IMR-90 (cell line): ENCODE data around the gene ELP6. TPM values are rescaled to one million over a fixed set of nuclear protein-coding genes. Genes with fewer than 3 reads are reported as not detected.

Experiments
- ATAC-seq: fragments of 200-7000 bp; cut with Tn5 transposase; 2 replicates; pipeline ENCODE4 v1.9.1; 2020; ENCODE audit warnings: low read depth, mild to moderate bottlenecking, moderate library complexity
- BruUV-seq: library from RNA; stranded (reverse); fragments of 400-500 nt; replicated peaks from 2 replicates; lab custom pipeline; 2021; lab: Mats Ljungman, UMichigan
- CTCF ChIA-PET: fragments of 300-600 bp; formaldehyde crosslinking; extraction: SDS; loops from one replicate; lab custom pipeline; 2021; ENCODE audit warnings: antibody characterized with exemption; lab: Yijun Ruan, JAX
- POLR2A ChIA-PET: fragments of 300-600 bp; sonication (Branson Sonifier 250); formaldehyde crosslinking; loops from one replicate; lab custom pipeline; 2022; ENCODE audit warnings: antibody characterized with exemption; ENCODE audit not compliant: unreplicated experiment; lab: Charles Lee
- DNase-seq: peaks from one replicate; pipeline ENCODE4 v3.0.0; 2013
- H2AFZ ChIP-seq: replicated peaks from 2 replicates; pipeline ENCODE3; 2013; ENCODE audit warnings: low read length, mild to moderate bottlenecking; ENCODE audit not compliant: poor library complexity
- H2AK5ac ChIP-seq: 2 replicates; pipeline ENCODE4 v1.6.1; 2013; ENCODE audit warnings: low read depth, low read length, inconsistent platforms
- H2AK9ac ChIP-seq: replicated peaks from 2 replicates; pipeline ENCODE3; 2013; ENCODE audit warnings: mild to moderate bottlenecking, low read depth, low read length, moderate library complexity; ENCODE audit not compliant: poor library complexity
- H2BK120ac ChIP-seq: 2 replicates; pipeline ENCODE4 v1.6.1; 2013; ENCODE audit warnings: low read depth, low read length, inconsistent platforms
- H2BK15ac ChIP-seq: 3 replicates; pipeline ENCODE4 v1.6.1; 2013; ENCODE audit warnings: low read depth, low read length, inconsistent platforms
- H2BK20ac ChIP-seq: 2 replicates; pipeline ENCODE4 v1.6.1; 2013; ENCODE audit warnings: low read depth, mild to moderate bottlenecking, inconsistent platforms, low read length, moderate library complexity
- H2BK5ac ChIP-seq: 2 replicates; pipeline ENCODE4 v1.6.1; 2013; ENCODE audit warnings: mild to moderate bottlenecking, low read depth, low read length, inconsistent platforms; ENCODE audit not compliant: poor library complexity, severe bottlenecking
- H3K14ac ChIP-seq: replicated peaks from 2 replicates; pipeline ENCODE4 v1.6.1; 2013; ENCODE audit warnings: low read depth, low read length, inconsistent platforms
- H3K18ac ChIP-seq: 2 replicates; pipeline ENCODE4 v1.6.1; 2013; ENCODE audit warnings: low read depth, low read length, control low read depth
- H3K23ac ChIP-seq: 2 replicates; pipeline ENCODE4 v1.6.1; 2013; ENCODE audit warnings: low read depth, low read length, inconsistent platforms
- H3K27ac ChIP-seq: 2 replicates; pipeline ENCODE4 v1.5.1; 2013; ENCODE audit warnings: mild to moderate bottlenecking, control low read depth, low read length; ENCODE audit not compliant: insufficient read depth
- H3K27me3 ChIP-seq: 2 replicates; pipeline ENCODE4 v1.6.1; 2013; ENCODE audit warnings: low read length; ENCODE audit not compliant: control insufficient read depth, insufficient read depth
- H3K36me3 ChIP-seq: 2 replicates; pipeline ENCODE4 v1.6.1; 2013; ENCODE audit warnings: low read length, mixed read lengths; ENCODE audit not compliant: control insufficient read depth, insufficient read depth
- H3K4ac ChIP-seq: 2 replicates; pipeline ENCODE4 v1.6.1; 2013; ENCODE audit warnings: low read depth, low read length, inconsistent platforms
- H3K4me1 ChIP-seq: 2 replicates; pipeline ENCODE4 v1.6.1; 2013; ENCODE audit warnings: low read length, mixed read lengths; ENCODE audit not compliant: control insufficient read depth, insufficient read depth
- H3K4me2 ChIP-seq: 2 replicates; pipeline ENCODE4 v1.6.1; 2013; ENCODE audit warnings: low read depth, mild to moderate bottlenecking, control low read depth, low read length, moderate library complexity
- H3K4me3 ChIP-seq: 2 replicates; pipeline ENCODE4 v1.5.1; 2013; ENCODE audit warnings: low read depth, mild to moderate bottlenecking, control low read depth, low read length, moderate library complexity; ENCODE audit not compliant: insufficient read depth
- H3K56ac ChIP-seq: 2 replicates; pipeline ENCODE4 v1.6.1; 2013; ENCODE audit warnings: low read length, inconsistent platforms; ENCODE audit not compliant: insufficient read depth; ENCODE audit errors: extremely low read depth
- H3K79me1 ChIP-seq, 2 experiments: 2 replicates each; pipeline ENCODE4 v1.6.1; 2013; ENCODE audit warnings: low read length in 2 of 2, inconsistent platforms in 1 of 2, low read depth in 1 of 2
- H3K9ac ChIP-seq: 2 replicates; pipeline ENCODE4 v1.6.1; 2013; ENCODE audit warnings: low read depth, low read length, control low read depth
- H3K9me1 ChIP-seq: 2 replicates; pipeline ENCODE4 v1.6.1; 2013; ENCODE audit warnings: low read length, inconsistent platforms; ENCODE audit not compliant: insufficient read depth
- H3K9me3 ChIP-seq: 2 replicates; pipeline ENCODE4 v1.6.1; 2013; ENCODE audit warnings: low read length; ENCODE audit not compliant: control insufficient read depth, insufficient read depth
- H4K20me1 ChIP-seq: 2 replicates; pipeline ENCODE4 v1.6.1; 2013; ENCODE audit warnings: low read length, inconsistent platforms; ENCODE audit not compliant: insufficient read depth
- H4K5ac ChIP-seq: 2 replicates; pipeline ENCODE4 v1.6.1; 2013; ENCODE audit warnings: mild to moderate bottlenecking, low read depth, low read length, control low read depth
- H4K8ac ChIP-seq, 2 experiments: 2 replicates each; pipeline ENCODE4 v1.6.1; 2013; ENCODE audit warnings: low read depth in 2 of 2, low read length in 2 of 2, control low read depth in 1 of 2, inconsistent platforms in 1 of 2
- H4K91ac ChIP-seq: 2 replicates; pipeline ENCODE4 v1.6.1; 2013; ENCODE audit warnings: low read depth, low read length, inconsistent platforms; ENCODE audit not compliant: insufficient read depth
- BHLHE40 ChIP-seq: fragments of 150-350 bp; IDR thresholded peaks from 2 replicates; pipeline ENCODE4 v1.6.1; 2016; ENCODE audit warnings: mild to moderate bottlenecking, low read depth, low read length
- CEBPB ChIP-seq: IDR thresholded peaks from 2 replicates; pipeline ENCODE4 v1.6.1; 2012; ENCODE audit warnings: low read depth, low read length, improper control_type of control experiment
- CHD1 ChIP-seq: IDR thresholded peaks from 2 replicates; pipeline ENCODE4 v1.6.1; 2012; ENCODE audit warnings: low read depth, low read length, improper control_type of control experiment
- FOS ChIP-seq: fragments of 150-350 bp; IDR thresholded peaks from 2 replicates; pipeline ENCODE4 v1.6.1; 2016; ENCODE audit warnings: low read depth, low read length
- MAFK ChIP-seq: IDR thresholded peaks from 2 replicates; pipeline ENCODE4 v1.6.1; 2012; ENCODE audit warnings: low read depth, low read length, improper control_type of control experiment
- MAZ ChIP-seq: IDR thresholded peaks from 2 replicates; pipeline ENCODE4 v1.6.1; 2012; ENCODE audit warnings: low read depth, mild to moderate bottlenecking, low read length, improper control_type of control experiment, moderate library complexity, borderline replicate concordance
- MXI1 ChIP-seq: IDR thresholded peaks from 2 replicates; pipeline ENCODE4 v1.6.1; 2012; ENCODE audit warnings: low read depth, mild to moderate bottlenecking, low read length, moderate library complexity, borderline replicate concordance
- NFE2L2 ChIP-seq: fragments of 150-350 bp; IDR thresholded peaks from 2 replicates; pipeline ENCODE4 v1.6.1; 2016; ENCODE audit warnings: low read depth, mild to moderate bottlenecking, low read length
- POLR2A ChIP-seq: IDR thresholded peaks from 2 replicates; pipeline ENCODE4 v1.6.1; 2012; ENCODE audit warnings: mild to moderate bottlenecking, low read depth, low read length
- RAD21 ChIP-seq: IDR thresholded peaks from 2 replicates; pipeline ENCODE4 v1.6.1; 2012; ENCODE audit warnings: low read length, improper control_type of control experiment
- RCOR1 ChIP-seq: IDR thresholded peaks from 2 replicates; pipeline ENCODE4 v1.6.1; 2012; ENCODE audit warnings: mild to moderate bottlenecking, low read length, improper control_type of control experiment; ENCODE audit not compliant: insufficient replicate concordance
- RFX5 ChIP-seq: IDR thresholded peaks from 2 replicates; pipeline ENCODE4 v1.8.0; 2012; ENCODE audit warnings: low read depth, mild to moderate bottlenecking, low read length, moderate library complexity
- SMC3 ChIP-seq: fragments of 150-350 bp; IDR thresholded peaks from 2 replicates; pipeline ENCODE4 v1.6.1; 2016; ENCODE audit warnings: low read depth, mild to moderate bottlenecking, antibody characterized with exemption, low read length, moderate library complexity
- USF2 ChIP-seq: fragments of 150-350 bp; IDR thresholded peaks from 2 replicates; pipeline ENCODE4 v1.6.1; 2017; ENCODE audit warnings: mild to moderate bottlenecking, antibody characterized with exemption, low read length, low read depth
- WGBS, 2 experiments: methylation state at CpG; one replicate each; pipeline versions ENCODE4 v1.1.5 to v1.1.7; 2013; ENCODE audit warnings: missing lambda C conversion rate in 2 of 2; ENCODE audit not compliant: insufficient read length in 1 of 2; ENCODE audit errors: extremely low coverage in 2 of 2; 5-methylcytosine and 5-hydroxymethylcytosine counted together
- dilution Hi-C: fragments of 300-500 bp; cut with HindIII; formaldehyde crosslinking; loops from one replicate; pipeline ENCODE4 v1.14.3; 2018; ENCODE audit warnings: low sequenced_read_pairs; ENCODE audit not compliant: unreplicated experiment
- in situ Hi-C: fragments of 300-500 bp; cut with MboI; formaldehyde crosslinking; loops from 3 replicates; pipeline ENCODE4 v1.14.3; 2019; ENCODE audit warnings: low sequenced_read_pairs, inconsistent platforms, mixed read lengths
- intact Hi-C: fragments of 100-400 bp; cut with micrococcal nuclease; formaldehyde crosslinking; loops from 2 replicates; pipeline ENCODE4 v1.10.0; 2022
- polyA plus RNA-seq, 3 experiments: library from polyadenylated mRNA; depleted of rRNA; stranded (reverse); fragments of >200 nt; gene quantifications; 2 replicates each; pipeline ENCODE4 v1.2.3, GENCODE V29; 2012; ENCODE audit warnings: low replicate concordance in 1 of 3
- total RNA-seq: library from RNA; depleted of rRNA; stranded (reverse); fragments of >200 nt; gene quantifications from 2 replicates; pipeline ENCODE4 v1.2.3, GENCODE V29; 2012
- TF ChIP-seq, protein P1 (sequence below): conservative IDR thresholded peaks from 2 replicates; pipeline ENCODE4 v1.5.1; 2012; ENCODE audit warnings: mild to moderate bottlenecking, low read depth, low read length, improper control_type of control experiment
- TF ChIP-seq, protein P2 (sequence below): fragments of 150-350 bp; IDR thresholded peaks from 2 replicates; pipeline ENCODE4 v1.6.1; 2016; ENCODE audit warnings: low read depth, mild to moderate bottlenecking, low read length, moderate library complexity, borderline replicate concordance

Gene ELP6
- total and polyA plus RNA-seq, 2 of the 4 experiments (the other 2 are of a cell fraction), result 31.4 to 44.9 TPM

DNA sequence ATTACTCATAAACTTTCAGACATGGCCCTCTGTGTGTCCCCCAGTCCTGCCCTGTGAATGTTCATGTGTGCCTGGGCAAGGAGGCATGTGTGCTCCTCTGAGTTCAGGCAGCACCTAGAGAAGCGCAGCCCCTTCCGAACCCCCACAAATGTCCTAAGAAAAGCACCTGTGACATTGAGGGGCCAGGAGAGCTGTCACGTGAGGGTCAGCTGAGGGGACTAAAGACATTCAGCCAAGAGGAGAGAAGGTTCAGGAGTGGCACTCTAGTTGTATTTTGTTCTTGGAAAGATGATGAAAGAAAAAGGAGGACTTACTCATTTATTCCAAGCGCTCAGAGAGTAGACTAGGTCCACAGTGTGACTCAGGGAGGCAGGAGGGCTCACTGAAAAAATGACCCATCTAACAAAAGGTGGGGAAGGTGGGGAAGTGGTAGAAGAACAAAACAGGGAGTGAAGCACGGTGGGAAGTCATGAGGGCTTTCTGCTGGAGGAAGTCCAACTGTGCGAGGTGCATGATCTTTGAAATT is 28.1 kb upstream of the ELP6 start:
- no peak overlapping the region for H3K18ac ChIP-seq
- no peak overlapping the region for H3K9ac ChIP-seq
- intact Hi-C loops (no loop called here), in situ Hi-C loops (no loop called here), dilution Hi-C loops (no loop called here)
- no peak overlapping the region for H3K4me3 ChIP-seq
- H4K91ac ChIP-seq, result no peak overlapping the region
- no peak overlapping the region for H3K4me2 ChIP-seq
- 0 out of 2 replicates have a peak, but pooled peaks cover 3% of the 10 kb centered on the region for H3K9me1 ChIP-seq
- TF ChIP-seq, protein P1, sequence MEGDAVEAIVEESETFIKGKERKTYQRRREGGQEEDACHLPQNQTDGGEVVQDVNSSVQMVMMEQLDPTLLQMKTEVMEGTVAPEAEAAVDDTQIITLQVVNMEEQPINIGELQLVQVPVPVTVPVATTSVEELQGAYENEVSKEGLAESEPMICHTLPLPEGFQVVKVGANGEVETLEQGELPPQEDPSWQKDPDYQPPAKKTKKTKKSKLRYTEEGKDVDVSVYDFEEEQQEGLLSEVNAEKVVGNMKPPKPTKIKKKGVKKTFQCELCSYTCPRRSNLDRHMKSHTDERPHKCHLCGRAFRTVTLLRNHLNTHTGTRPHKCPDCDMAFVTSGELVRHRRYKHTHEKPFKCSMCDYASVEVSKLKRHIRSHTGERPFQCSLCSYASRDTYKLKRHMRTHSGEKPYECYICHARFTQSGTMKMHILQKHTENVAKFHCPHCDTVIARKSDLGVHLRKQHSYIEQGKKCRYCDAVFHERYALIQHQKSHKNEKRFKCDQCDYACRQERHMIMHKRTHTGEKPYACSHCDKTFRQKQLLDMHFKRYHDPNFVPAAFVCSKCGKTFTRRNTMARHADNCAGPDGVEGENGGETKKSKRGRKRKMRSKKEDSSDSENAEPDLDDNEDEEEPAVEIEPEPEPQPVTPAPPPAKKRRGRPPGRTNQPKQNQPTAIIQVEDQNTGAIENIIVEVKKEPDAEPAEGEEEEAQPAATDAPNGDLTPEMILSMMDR, result no peak
- TF ChIP-seq FOS (no peak), USF2 (no peak), MAFK (no peak), CEBPB (no peak), RFX5 (no peak), MAZ (no peak), BHLHE40 (no peak), CHD1 (no peak), RAD21 (no peak), POLR2A (no peak), MXI1 (no peak), NFE2L2 (no peak), SMC3 (no peak), RCOR1 (no peak)
- TF ChIP-seq, protein P2, sequence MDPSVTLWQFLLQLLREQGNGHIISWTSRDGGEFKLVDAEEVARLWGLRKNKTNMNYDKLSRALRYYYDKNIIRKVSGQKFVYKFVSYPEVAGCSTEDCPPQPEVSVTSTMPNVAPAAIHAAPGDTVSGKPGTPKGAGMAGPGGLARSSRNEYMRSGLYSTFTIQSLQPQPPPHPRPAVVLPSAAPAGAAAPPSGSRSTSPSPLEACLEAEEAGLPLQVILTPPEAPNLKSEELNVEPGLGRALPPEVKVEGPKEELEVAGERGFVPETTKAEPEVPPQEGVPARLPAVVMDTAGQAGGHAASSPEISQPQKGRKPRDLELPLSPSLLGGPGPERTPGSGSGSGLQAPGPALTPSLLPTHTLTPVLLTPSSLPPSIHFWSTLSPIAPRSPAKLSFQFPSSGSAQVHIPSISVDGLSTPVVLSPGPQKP, result no peak
- H3K4me1 ChIP-seq, result no peaks in the 10 kb centered on the region
- no peak overlapping the region for H2AK9ac ChIP-seq
- H3K56ac ChIP-seq, result no peak overlapping the region
- H3K14ac ChIP-seq, result no peak overlapping the region
- H2AFZ ChIP-seq, result no peak overlapping the region
- no peak overlapping the region for H4K5ac ChIP-seq
- no peak overlapping the region for H2BK5ac ChIP-seq
- H3K27ac ChIP-seq, result no peak overlapping the region
- no peak overlapping the region for H2BK15ac ChIP-seq
- 100% methylated on average over 2 of the region's 6 CpGs; no CpG with 5 or more reads in 1 of the 2 experiments for whole genome bisulfite sequencing, 2 experiments
- no TSS peak for BruUV-seq
- CTCF ChIA-PET, result no interaction called here
- no peak overlapping the region for H4K8ac ChIP-seq
- H2BK20ac ChIP-seq, result no peak overlapping the region
- peaks cover 9% of the 10 kb centered on the region for H3K27me3 ChIP-seq
- no peaks in the 10 kb centered on the region for H3K79me1 ChIP-seq
- H3K4ac ChIP-seq, result no peak overlapping the region
- no peak overlapping the region for H2AK5ac ChIP-seq
- POLR2A ChIA-PET, result no interaction called here
- ATAC-seq, result no peak
- H2BK120ac ChIP-seq, result no peak overlapping the region
- H3K9me3 ChIP-seq, result no peaks in the 10 kb centered on the region
- no peak for DNase-seq
- H4K20me1 ChIP-seq, result no peaks in the 10 kb centered on the region
- no peak overlapping the region for H3K23ac ChIP-seq
- no peaks in the 10 kb centered on the region for H3K36me3 ChIP-seq
